Central memory CD4-positive, alpha-beta T cell (primary cell): ENCODE measurements around the gene ELK4.

Experiments
- DNase-seq: peaks from one replicate; pipeline ENCODE4 v3.0.0; 2022

The ELK4 gene

DNA sequence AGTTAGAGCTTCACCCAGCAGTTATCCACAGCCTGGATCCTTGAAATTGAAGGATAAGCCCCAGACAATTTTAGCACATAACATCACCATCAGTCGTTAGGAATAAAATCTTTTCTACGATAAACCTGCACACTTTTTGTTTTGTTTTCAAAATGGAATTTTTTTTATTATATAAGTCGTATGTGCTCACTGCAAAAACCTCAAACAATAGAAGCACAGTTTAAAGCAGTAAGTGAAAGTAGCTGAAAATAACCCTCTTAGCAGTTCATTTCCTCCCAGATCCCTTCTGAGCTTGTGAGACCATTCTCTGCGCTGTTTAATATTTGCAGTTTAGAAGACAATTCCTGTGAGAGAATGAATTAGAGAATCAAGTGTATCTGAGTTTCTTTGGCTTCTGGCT lies 38.3 kb downstream of the ELK4 start:
- DNase-seq: peak; percentile 31

DNA sequence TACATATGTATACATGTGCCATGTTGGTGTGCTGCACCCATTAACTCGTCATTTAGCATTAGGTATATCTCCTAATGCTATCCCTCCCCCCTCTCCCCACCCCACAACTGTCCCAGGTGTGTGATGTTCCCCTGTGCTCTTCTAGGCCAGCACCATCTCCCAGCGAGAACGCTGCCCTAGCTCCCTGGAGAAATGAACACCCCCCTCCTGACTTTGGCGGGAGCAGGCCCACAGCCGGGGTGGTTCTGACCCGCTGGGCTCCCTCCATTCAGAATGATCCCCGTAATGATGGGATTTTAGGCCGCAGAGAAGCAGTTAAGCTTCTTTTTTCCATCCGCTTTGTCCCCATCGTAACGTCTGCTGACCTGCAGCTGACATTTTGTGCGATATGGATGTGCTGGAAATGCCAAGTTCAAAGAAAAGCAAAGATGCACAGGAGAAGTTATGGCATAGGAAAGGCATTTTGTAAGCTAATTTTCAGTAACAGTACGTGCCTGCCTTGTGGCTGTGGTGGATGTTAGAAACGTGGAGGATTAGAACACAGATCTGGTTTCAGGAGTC lies 39.3 kb downstream of the ELK4 start:
- no peak for DNase-seq

DNA sequence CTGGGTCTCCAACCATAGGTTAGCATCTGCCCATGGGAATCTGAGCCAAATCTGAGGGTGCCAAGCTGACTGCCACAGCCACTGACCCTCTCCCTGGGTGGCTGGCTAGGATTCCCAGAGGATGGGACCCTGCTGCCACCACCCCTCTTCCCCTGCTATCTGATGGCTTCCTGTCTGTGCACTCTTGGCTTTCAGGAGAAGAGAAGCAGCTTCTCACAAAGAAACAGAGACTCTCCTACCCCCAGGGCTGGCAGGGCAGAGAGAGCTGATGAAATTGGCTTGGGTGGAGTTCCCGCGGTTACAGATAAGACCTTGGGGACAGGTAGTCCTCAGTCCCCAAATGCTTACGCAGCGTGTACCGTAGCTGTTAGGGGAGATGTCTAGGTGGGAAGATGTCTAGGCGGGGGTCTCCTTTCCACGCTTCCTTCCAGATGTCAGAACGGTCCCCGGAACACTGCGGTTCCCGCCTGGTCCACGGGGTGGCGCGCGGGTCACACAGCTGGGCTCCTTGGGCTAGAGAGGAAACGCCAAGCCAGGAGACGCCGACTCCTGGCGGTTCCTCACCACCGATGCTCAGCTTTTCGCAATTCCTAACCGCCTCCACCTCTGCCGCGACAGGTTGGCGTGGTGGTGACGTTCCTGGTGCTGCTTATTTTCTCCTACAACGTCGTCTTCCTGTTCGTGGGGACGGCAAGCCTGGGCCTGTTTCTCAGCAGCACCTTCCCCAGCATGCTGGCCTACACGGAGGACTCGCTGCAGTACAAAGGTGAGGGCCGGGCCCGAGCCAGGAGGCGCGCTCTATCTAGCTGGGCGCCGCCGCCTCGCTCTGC lies 40.1 kb downstream of the ELK4 start:
- peak; percentile 83 for DNase-seq

GRCh38 chr1:205590777-205591513 lies 40.9 kb downstream of the ELK4 start:
- no peak for DNase-seq

GRCh38 chr1:205590457-205590768 lies 41.4 kb downstream of the ELK4 start:
- no peak for DNase-seq

DNA sequence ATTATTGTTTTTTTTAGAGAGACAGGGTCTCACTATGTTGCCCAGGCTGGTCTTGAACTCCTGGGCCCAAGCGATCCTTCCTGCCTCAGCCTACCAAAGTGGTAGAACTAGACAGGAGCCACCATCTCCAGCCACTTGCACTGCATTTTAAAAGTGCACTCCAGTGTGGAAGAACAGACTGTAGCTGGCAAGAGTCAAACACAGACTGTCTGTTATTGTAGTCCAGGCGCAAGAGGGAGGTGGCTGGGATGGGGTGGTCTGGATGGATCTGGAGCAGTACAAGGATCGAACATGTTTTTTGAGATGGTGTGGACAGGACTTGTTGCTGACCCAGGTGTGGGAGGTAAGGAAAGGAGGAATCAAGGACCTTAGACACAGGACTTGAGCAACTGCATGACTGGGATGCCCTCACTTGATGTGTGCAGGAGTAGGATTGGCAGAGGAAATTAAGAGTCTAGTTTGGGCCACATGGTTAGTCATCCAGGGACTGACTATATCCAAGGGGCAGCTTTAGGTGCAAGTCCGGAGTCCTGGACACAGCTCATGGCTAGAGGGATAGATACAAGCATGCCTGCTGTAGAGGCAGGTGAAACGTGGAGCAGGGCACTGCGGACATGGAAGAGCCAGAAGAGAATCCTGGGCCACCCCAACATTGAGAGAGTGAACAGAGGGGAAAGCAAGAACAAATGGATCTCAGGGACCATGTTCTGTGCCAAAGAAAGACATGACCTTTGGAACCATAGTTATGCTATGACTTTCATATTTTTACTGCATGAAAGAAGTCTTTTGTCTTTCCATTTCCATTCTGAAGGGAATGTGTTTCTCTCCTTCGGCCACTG lies 42.0 kb downstream of the ELK4 start:
- no peak for DNase-seq

- DNase-seq: no peak
Observed at GRCh38 chr1:205589046-205589445, 42.8 kb downstream of the ELK4 start.

DNA sequence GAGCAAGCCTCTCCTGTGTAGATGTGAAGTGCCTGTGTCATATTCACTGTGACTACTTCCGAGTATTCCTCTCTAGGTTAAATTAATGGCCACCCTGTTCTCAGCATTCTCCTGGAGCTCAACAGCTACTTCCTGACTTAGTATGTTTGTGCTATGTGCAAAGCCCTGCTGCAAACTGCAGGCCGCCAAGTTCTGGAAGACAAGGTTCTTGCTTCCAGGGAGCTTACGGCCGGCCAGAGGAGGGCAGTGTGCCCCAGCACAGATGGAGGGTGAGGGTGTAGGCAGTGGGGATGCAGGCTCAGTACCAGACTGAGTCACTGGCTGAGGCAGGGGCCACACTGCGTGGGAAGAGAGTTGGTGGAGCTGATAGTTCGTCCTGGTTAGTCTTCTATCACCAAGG lies 43.2 kb downstream of the ELK4 start:
- DNase-seq: no peak

DNA sequence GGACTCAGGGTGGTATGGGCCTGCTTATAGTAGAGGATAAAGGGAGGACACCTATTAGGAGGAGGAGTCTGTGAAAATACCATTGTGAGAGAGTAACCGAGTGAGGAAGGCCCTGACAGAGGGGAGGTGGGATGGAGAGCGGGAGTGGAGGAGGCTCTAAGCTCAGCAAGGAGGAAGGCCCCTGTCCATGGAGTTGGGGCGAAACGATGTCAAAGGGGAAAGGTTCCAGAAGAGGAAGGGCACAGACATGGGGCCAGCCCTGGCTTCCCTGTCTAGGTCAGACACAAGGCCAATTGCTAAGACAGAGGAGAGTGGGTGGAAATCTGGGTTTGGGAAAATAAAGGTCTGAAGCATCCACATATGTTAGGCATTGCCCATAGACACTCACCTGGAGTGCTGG lies 44.2 kb downstream of the ELK4 start:
- no peak for DNase-seq

- no peak for DNase-seq
Observed at GRCh38 chr1:205585835-205586785, 45.7 kb downstream of the ELK4 start.

- DNase-seq: no peak
Observed at GRCh38 chr1:205585169-205585834, 46.5 kb downstream of the ELK4 start.

DNA sequence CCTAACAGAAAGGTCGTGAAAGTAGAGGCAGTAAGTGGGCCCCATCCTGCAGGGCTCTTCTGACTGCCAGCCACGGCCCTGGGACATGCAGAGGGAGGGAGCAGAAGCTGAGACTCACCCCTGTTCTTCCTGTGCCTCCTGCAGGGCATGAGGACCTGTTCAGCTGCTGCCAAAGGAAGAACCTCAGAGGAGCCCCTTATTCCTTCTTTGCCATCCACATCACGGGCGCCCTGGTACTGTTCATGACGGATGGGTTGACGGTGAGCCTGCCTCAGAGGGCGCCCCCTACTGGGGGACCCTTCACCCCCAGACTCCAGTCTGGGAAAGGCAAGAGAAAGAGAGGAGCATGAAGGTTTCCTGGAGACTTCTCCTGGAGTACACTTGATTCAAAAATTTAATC lies 47.1 kb downstream of the ELK4 start:
- no peak for DNase-seq

- no peak for DNase-seq
Observed at GRCh38 chr1:205583461-205584130, 48.2 kb downstream of the ELK4 start.

- no peak for DNase-seq
Observed at GRCh38 chr1:205582471-205583291, 49.1 kb downstream of the ELK4 start.

DNA sequence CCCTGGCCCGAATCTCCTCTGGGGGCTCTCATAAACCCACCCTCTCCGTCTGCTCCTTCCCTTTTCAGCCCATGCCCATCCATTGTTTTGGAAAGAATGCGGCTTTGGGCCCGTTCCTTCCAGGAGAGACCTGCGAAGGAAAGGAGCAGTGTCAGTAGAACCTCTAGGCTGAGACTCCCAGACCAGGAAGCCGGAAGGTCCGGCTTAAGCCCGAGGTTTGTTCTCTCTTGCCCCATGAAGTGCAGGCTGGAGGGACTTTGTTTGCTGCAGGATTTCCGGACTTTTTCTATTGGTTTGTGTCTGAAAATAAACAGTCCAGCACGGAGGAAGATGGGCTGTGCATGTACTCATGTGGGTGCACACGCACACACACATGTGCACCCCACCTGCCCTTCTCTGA lies 49.8 kb downstream of the ELK4 start:
- no peak for DNase-seq

- DNase-seq: no peak
Observed at GRCh38 chr1:205581321-205581980, 50.4 kb downstream of the ELK4 start.

DNA sequence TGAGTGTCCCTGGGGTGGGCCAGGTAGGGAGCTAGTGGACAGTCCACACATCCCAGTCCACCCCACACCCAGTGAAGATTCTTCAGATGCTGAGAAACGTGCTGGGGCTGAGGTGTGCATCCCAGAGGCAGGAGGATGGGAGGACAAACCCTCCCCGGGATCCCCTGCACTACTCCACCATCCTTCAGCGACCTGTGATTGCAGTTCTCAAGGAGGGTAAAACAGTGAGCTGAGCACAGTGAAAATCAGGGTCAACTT lies 51.0 kb downstream of the ELK4 start:
- no peak for DNase-seq

- DNase-seq: no peak
Observed at GRCh38 chr1:205580140-205580922, 51.5 kb downstream of the ELK4 start.

DNA sequence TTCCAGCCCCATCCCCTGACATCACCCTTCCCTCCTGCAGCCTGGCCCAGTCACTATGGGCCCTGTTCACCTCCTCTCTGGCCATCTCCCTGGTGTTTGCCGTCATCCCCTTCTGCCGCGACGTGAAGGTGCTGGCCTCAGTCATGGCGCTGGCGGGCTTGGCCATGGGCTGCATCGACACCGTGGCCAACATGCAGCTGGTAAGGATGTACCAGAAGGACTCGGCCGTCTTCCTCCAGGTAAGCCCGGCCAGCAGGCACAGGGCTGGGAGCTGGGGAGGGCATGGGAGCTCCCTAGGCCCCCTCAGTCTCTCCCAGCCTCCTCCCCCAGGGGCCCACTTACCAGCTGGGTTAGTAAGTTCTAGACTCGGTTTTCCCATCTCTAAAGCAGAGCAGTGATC lies 52.1 kb downstream of the ELK4 start:
- no peak for DNase-seq
